Osteocyte (in vitro differentiated cells): ENCODE data around the gene PAX8. TPM values are rescaled to one million over a fixed set of nuclear protein-coding genes. Genes with fewer than 3 reads are reported as not detected.
A peak's percentile ranks its signal among the peaks of the same experiment; 100 is the strongest.

ENCODE experiments used
- DNase-seq: peaks from one replicate; pipeline ENCODE4 v3.0.0; 2021; ENCODE audit warnings: mixed read lengths; ENCODE audit not compliant: unreplicated experiment; ENCODE audit errors: extremely low spot score
- H3K27ac Mint-ChIP-seq: one replicate; pipeline ENCODE4 v1.8.0; 2021; ENCODE audit warnings: mild to moderate bottlenecking, mixed read lengths; ENCODE audit not compliant: unreplicated experiment
- H3K27me3 Mint-ChIP-seq: one replicate; pipeline ENCODE4 v1.8.0; 2021; ENCODE audit warnings: mixed read lengths; ENCODE audit not compliant: unreplicated experiment
- H3K36me3 Mint-ChIP-seq: one replicate; pipeline ENCODE4 v1.8.0; 2021; ENCODE audit warnings: mixed read lengths; ENCODE audit not compliant: unreplicated experiment
- H3K4me1 Mint-ChIP-seq: one replicate; pipeline ENCODE4 v1.8.0; 2021; ENCODE audit warnings: mixed read lengths; ENCODE audit not compliant: unreplicated experiment
- H3K4me3 Mint-ChIP-seq: one replicate; pipeline ENCODE4 v1.8.0; 2021; ENCODE audit warnings: mild to moderate bottlenecking, moderate library complexity, mixed read lengths; ENCODE audit not compliant: unreplicated experiment
- H3K9me3 Mint-ChIP-seq: one replicate; pipeline ENCODE4 v1.8.0; 2021; ENCODE audit warnings: mixed read lengths; ENCODE audit not compliant: unreplicated experiment
- CTCF ChIP-seq: fragments of 200-600 bp; sonication (generic); IDR thresholded peaks from 2 replicates; pipeline ENCODE4 v1.5.0; 2021; ENCODE audit warnings: antibody characterized with exemption, mild to moderate bottlenecking, moderate library complexity
- total RNA-seq: library from RNA; stranded (reverse); gene quantifications from 2 replicates; pipeline ENCODE4 v1.2.1, GENCODE V29; 2021

PAX8 gene
- total RNA-seq, 1 donor from 2014 or later = not detected

- no peak overlapping the region for H3K4me3 Mint-ChIP-seq
- DNase-seq = no peak
- no peaks in the 10 kb centered on the region for H3K36me3 Mint-ChIP-seq
- no peak overlapping the region for H3K27ac Mint-ChIP-seq
- no peak for TF ChIP-seq CTCF
- H3K4me1 Mint-ChIP-seq = peaks cover 28% of the 10 kb centered on the region
- H3K27me3 Mint-ChIP-seq = no peaks in the 10 kb centered on the region
- no peaks in the 10 kb centered on the region for H3K9me3 Mint-ChIP-seq
Measured at GRCh38 chr2:113234721-113235346, 43.9 kb downstream of the PAX8 start.

GRCh38 chr2:113233593-113234550 lies 44.8 kb downstream of the PAX8 start:
- Mint-ChIP-seq H3K36me3 (no peaks in the 10 kb centered on the region), H3K9me3 (no peaks in the 10 kb centered on the region), H3K27ac (no peak overlapping the region), H3K4me3 (no peak overlapping the region), H3K4me1 (peaks cover 21% of the 10 kb centered on the region), H3K27me3 (no peaks in the 10 kb centered on the region)
- TF ChIP-seq CTCF = peak; percentile 16
- DNase-seq = no peak

- Mint-ChIP-seq H3K27ac (no peak overlapping the region), H3K4me1 (peaks cover 28% of the 10 kb centered on the region), H3K9me3 (no peaks in the 10 kb centered on the region), H3K4me3 (no peak overlapping the region), H3K27me3 (no peaks in the 10 kb centered on the region), H3K36me3 (no peaks in the 10 kb centered on the region)
- TF ChIP-seq CTCF = no peak
- DNase-seq = no peak
Measured at GRCh38 chr2:113232740-113233139, 46.0 kb downstream of the PAX8 start.

- no peak for DNase-seq
- Mint-ChIP-seq H3K36me3 (no peaks in the 10 kb centered on the region), H3K27me3 (no peaks in the 10 kb centered on the region), H3K4me3 (no peak overlapping the region), H3K9me3 (no peaks in the 10 kb centered on the region), H3K4me1 (peaks cover 30% of the 10 kb centered on the region), H3K27ac (no peak overlapping the region)
- TF ChIP-seq CTCF = no peak
Measured at GRCh38 chr2:113232123-113232522, 46.6 kb downstream of the PAX8 start.

GRCh38 chr2:113231064-113231463 lies 47.7 kb downstream of the PAX8 start:
- H3K27ac Mint-ChIP-seq = no peak overlapping the region

More at GRCh38 chr2:113231064-113231463, 47.7 kb downstream of the PAX8 start:
- Mint-ChIP-seq H3K9me3 (no peaks in the 10 kb centered on the region), H3K4me3 (no peak overlapping the region), H3K27me3 (no peaks in the 10 kb centered on the region), H3K36me3 (no peaks in the 10 kb centered on the region), H3K4me1 (peaks cover 29% of the 10 kb centered on the region)
- no peak for TF ChIP-seq CTCF
- no peak for DNase-seq
